SK-N-SH treated with all-trans-retinoic acid at 6 μM for 48 hours (cell line): ENCODE results near the gene ACTN1.

Source experiments
- SNAI2 ChIP-seq: fragments of 250-450 bp; sonication (Bioruptor Pico); IDR thresholded peaks from 2 replicates; pipeline ENCODE4 v1.5.0; 2020; ENCODE audit warnings: mild to moderate bottlenecking, moderate library complexity
- ZNF8 ChIP-seq: fragments of 450-650 bp; formaldehyde crosslinking; IDR thresholded peaks from 2 replicates; pipeline ENCODE4 v1.5.0; 2020; ENCODE audit warnings: mild to moderate bottlenecking, moderate library complexity
- TF ChIP-seq, protein P1 (sequence below): fragments of 250-450 bp; sonication (Bioruptor Pico); IDR thresholded peaks from 2 replicates; pipeline ENCODE4 v1.5.1; 2020; ENCODE audit warnings: low read depth, mild to moderate bottlenecking, moderate library complexity

DNA sequence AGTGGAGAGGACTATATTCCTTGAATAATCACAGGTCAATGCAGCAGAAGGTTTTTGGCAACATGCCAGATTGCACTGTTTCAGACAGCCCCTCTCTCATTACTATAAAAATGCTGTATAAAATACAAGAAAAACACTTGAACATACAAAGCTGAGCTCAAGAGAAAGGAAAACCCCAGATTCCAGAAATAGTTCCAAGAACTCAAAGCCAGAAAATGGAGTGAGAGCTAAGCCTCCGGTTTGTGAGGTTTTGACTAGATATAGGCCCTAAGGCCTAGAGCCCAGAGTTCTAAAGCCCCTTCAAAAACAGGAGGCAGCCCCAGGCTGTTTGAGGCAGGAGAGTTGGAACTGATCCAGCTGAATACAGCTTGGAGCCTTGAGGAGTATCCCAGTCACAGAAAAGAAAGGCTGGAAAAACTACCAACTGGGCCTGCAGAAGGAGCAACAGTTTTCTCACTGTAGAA is 29.4 kb upstream of the ACTN1 start:
- TF ChIP-seq, protein P1, sequence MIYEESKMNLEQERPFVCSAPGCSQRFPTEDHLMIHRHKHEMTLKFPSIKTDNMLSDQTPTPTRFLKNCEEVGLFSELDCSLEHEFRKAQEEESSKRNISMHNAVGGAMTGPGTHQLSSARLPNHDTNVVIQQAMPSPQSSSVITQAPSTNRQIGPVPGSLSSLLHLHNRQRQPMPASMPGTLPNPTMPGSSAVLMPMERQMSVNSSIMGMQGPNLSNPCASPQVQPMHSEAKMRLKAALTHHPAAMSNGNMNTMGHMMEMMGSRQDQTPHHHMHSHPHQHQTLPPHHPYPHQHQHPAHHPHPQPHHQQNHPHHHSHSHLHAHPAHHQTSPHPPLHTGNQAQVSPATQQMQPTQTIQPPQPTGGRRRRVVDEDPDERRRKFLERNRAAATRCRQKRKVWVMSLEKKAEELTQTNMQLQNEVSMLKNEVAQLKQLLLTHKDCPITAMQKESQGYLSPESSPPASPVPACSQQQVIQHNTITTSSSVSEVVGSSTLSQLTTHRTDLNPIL (CRISPR knock-in tag), result no peak
- no peak for TF ChIP-seq SNAI2 (CRISPR knock-in tag)
- no peak for TF ChIP-seq ZNF8 (CRISPR knock-in tag)
